Stromal cell of bone marrow (primary cell): Measurements from ENCODE around the gene SYTL2.

ENCODE experiments used
- DNase-seq: peaks from one replicate; pipeline ENCODE4 v3.0.0-alpha.2; 2012; ENCODE audit warnings: low read depth

The SYTL2 gene

GRCh38 chr11:85732965-85733364, 78.0 kb downstream of the SYTL2 start:
- no peak for DNase-seq

GRCh38 chr11:85726381-85726780, 84.6 kb downstream of the SYTL2 start:
- DNase-seq = no peak

DNA sequence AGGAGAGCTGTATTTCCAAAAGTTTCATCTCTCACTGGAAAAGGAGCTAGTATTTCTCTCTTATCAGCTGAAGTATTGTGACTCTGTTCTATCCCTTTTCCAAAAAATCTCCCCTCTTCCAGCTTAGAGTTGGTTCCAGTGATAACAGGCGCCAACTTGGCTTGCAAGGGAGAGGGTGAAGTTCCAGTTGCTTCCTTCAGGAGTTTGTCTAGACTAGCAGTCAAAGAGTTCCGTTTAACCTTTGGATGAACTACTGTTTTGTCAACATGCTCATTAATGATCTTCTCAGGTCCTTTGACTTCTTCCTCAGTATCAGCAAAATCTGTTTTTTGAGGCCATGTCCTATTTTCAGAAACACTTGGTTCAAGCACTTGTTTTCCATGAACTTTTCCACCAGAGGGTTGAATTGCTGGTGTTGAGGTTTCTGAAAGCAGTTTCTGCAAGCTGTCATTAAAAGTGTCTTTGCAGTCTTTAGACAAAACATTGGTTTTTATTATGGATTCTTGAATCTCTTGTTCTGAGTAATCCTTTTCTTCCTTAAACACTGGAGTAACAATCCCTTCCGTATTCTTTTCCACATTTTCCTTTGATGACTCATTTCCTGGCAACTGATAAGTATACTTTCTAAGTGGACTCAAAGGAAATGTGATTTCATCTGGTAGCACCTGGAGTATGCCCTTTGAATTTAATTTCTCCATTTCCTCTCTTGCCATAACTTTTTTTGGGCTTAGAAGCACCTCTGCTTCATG, 85.3 kb downstream of the SYTL2 start:
- peak; percentile 80 for DNase-seq

- no peak for DNase-seq
Measured at GRCh38 chr11:85724748-85725465, 86.0 kb downstream of the SYTL2 start.

GRCh38 chr11:85723088-85723487, 87.9 kb downstream of the SYTL2 start:
- no peak for DNase-seq

DNA sequence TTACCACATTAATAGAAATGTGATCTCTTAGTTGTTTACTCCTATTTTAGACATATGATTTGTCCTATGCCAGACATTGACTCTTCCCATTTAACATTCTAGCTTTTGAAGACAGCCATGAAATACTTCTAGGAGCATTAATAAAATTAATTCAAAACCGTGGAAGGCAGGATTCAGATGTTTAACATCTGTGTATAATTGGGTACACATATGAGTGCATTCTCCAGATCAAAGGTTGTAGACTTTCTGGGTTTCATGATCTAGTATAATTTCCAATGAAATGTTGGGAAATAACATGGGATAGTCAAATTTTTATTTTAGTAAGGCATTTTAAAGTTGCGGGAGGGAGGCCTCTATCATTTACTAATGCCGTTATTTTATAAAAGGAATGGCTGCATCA, 89.8 kb downstream of the SYTL2 start:
- no peak for DNase-seq

- peak; percentile 99 for DNase-seq
Measured at GRCh38 chr11:85718991-85719807, 91.7 kb downstream of the SYTL2 start.

DNA sequence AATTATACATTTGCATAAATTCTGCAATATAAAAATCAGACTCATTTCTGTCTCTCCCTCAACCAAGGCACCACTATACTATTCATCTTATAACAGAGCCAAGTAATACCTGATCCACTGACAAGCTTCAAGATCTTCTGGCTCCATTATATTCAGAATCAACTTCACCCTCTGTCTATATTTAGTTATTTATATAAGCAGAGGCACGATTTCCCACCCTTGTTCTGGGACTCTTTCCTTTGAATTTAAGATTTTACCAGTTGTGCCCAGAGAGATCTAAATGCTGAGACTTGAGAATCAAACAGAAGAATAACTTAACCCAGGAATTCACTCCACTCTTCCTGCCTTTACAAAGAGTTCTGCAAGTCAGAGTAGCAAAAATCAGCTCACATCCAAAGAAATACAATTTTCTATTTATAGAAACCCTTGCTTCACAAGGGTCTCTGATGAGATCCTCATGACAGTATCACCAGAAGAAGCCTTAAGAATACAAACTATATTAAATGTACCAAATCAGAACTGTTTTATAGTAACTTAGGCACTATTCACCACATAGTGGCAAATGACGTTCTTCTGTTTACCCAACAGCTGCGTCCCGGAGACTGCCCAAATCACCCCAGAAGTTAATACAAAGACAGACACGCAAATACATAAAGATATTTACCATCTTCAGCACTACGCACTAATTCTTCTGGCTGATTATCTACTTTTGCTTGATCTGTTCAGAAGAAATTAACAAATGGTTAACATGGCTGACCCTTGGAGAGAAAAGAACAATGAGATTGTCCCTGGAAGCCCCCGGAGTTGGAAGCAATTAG, 92.6 kb downstream of the SYTL2 start:
- no peak for DNase-seq

GRCh38 chr11:85717429-85717828, 93.5 kb downstream of the SYTL2 start:
- DNase-seq = no peak

DNA sequence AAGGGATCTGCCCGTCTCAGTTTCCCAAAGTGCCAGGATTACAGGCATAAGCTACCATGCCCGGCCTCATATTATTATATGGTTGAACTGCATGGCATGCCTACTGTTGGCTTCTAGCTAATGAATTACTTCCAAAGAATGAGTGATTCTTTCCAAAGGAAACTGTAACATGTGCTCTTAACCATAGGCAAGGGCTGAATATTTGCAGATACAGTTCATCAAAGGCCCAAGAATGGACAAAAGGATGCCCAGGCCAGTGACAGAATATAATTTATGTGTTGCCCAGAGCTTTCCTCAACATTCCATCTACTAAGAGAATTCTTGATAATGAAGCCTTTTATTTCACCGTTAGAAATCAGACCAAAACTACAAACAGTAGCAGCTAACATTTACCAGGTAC, 98.0 kb downstream of the SYTL2 start:
- no peak for DNase-seq

GRCh38 chr11:85710917-85711316, 100.0 kb downstream of the SYTL2 start:
- DNase-seq = no peak

DNA sequence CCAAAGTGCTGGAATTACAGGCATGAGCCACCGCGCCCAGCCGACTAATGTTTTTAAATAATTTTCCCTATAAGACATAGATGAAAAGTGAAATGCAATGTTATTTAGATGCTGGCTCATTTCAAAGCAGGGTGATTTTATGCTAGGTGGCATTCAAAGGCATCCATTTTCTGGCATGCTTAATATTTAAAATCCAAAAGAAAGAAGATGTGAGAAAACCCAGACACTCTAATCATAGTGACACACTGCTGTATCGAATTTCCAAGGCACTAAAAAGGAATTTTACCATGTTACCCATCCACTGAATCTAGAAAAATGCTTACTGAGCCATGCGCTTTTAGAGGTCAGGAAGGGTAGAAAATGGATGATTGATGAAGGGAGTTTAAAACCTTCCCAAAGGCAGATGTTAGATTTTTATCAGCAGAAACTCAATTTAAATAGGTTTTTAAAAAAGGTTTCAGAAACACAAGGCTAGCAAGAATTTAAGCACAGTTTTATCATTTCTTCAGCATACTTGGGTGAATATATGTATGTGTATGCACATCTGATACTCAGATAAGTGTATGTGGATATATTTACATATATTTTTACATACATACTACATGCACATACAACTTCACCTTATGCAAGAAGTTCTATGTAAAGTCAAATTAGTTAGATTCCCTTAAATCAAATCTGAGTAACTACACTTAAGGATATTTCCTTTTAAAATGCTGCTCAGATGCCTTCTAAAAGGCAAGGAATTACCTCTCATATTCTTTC, 100.8 kb downstream of the SYTL2 start:
- DNase-seq = no peak

DNA sequence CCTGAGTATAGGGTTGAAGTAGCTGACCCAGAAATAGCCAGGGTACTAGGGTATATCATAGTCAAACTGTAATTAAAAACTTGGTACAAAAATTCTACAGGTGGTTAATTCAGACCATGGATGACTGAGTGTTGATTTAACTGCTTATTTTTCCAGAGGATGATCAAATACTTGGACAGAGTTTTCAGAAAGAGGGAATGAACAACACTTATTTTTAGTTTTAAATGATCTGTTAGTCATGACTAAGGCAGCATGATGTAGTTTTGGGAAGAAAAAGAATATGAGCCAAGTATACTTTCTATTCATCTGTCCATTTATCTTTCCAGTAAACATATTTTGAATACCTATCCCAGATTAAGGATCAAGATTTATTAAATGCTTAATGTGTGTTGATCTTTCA, 105.1 kb downstream of the SYTL2 start:
- peak; percentile 34 for DNase-seq

DNA sequence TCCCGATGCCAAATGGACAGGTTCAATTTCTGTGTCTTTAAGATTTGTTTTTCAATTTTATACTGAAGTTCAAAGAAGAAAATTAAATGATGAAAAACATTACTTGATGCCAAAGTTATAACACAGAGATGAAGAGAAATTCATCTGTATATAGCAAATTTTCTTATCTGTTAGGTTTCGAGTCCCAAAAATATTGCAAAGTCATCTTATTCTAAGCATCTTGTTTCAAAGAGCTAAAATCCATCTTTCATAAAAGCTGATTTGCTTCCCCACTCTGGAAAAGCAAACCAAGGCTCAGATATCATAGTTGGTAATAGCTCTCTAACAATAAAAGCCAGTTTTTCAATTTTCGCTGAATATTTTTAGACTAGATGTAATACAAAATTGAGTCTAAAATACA, 106.0 kb downstream of the SYTL2 start:
- no peak for DNase-seq

DNA sequence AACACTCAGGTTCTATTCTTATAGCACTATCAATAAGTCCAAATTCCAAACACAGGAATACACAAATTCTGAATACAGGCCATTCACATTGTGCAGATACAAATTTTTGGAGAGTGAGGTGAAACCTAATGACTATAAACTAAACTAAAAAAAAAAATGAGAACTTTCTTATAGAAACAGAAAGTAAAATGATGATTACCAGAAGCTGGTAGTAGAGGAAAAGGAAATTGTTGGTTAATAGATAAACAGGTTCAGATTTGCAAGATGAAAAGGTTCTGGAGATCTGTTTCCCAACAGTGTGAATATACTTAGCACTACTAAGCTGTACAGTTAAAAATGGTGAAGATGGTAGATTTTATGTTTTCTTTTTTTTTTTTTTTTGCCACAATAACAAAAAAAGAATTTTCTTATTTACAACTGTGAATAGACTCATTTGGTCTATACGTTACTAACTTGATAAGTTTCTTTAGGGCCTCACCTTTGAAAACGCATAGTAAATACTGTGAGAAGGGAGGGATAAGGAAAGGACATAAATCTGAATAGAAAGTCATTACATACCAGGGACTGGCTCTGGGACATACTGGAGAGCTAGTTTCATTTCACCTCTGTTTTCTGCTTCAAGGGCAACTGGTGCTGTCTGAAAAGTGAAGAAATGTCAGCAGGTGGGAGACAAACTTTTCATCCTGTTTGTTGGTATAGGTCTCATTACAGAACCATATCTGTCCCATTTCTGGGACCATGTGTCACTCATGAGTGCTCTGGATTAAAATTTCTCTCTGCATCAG, 110.8 kb downstream of the SYTL2 start:
- DNase-seq = no peak

DNA sequence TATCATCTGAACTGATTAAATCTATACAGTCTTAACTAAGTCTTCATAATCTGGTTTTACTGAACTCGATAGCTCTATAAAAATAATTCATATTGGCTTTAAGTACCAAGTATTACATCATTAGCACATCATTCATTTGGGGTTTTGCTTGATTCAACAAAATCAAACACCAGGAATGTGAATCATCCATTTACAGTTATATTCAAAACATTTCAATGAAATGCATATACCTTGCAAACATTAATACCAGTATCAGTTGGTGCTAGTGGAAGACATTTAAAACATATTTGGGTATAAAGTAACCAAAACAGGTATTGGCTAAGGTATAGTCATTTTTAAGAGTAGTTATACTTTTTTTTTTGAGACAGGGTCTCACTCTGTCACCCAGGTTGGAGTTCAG, 112.7 kb downstream of the SYTL2 start:
- no peak for DNase-seq

DNA sequence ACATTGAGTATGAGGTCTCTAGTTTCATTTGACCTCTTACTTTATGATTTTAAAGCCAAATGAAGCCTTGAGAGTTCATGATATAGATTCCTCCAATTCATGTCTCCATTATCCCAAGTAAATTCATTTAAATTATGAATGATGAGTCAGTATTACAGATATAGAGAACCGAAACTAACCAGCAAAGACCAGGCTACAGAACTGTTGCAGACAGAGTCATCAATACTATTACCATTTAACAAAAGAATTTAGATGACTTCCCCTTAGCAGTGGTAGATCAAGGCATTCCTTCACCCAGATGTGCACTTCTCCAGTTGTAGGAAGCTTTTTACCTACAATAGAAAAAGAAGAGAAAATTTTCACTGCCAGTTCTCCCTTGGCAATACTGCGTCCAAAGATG, 113.2 kb downstream of the SYTL2 start:
- no peak for DNase-seq

- no peak for DNase-seq
Measured at GRCh38 chr11:85695546-85695945, 115.4 kb downstream of the SYTL2 start.

GRCh38 chr11:85694385-85694980, 116.5 kb downstream of the SYTL2 start:
- DNase-seq = peak; percentile 37
